Fibroblast of skin of scalp (primary cell): ENCODE results near the gene TMPRSS3.

Experiments used
- DNase-seq: peaks from one replicate; pipeline ENCODE4 v3.0.0-alpha.2; 2013

Gene TMPRSS3

GRCh38 chr21:42370894-42371654, 24.8 kb downstream of the TMPRSS3 start:
- no peak for DNase-seq

- DNase-seq: no peak
Observed at GRCh38 chr21:42369821-42370220, 26.0 kb downstream of the TMPRSS3 start.

- no peak for DNase-seq
Observed at GRCh38 chr21:42367367-42368165, 28.3 kb downstream of the TMPRSS3 start.

- DNase-seq: no peak
Observed at GRCh38 chr21:42366292-42367010, 29.4 kb downstream of the TMPRSS3 start, which contains the start of gene TFF1. Gene TFF1 (minus strand): TSS chr21:42366535. CDS start chr21:42366495, 40 bp downstream.

- no peak for DNase-seq
Observed at GRCh38 chr21:42365770-42366169, 30.1 kb downstream of the TMPRSS3 start.

- DNase-seq: no peak
Observed at GRCh38 chr21:42364304-42364865, 31.5 kb downstream of the TMPRSS3 start.

- no peak for DNase-seq
Observed at GRCh38 chr21:42363312-42363711, 32.5 kb downstream of the TMPRSS3 start.

- no peak for DNase-seq
Observed at GRCh38 chr21:42362700-42363099, 33.2 kb downstream of the TMPRSS3 start.

- no peak for DNase-seq
Observed at GRCh38 chr21:42362198-42362597, 33.7 kb downstream of the TMPRSS3 start.

- no peak for DNase-seq
Observed at GRCh38 chr21:42361286-42361685, 34.6 kb downstream of the TMPRSS3 start.

- no peak for DNase-seq
Observed at GRCh38 chr21:42360317-42360716, 35.5 kb downstream of the TMPRSS3 start.

- DNase-seq: no peak
Observed at GRCh38 chr21:42358937-42359336, 36.9 kb downstream of the TMPRSS3 start.

GRCh38 chr21:42358261-42358660, 37.6 kb downstream of the TMPRSS3 start:
- DNase-seq: no peak

GRCh38 chr21:42357307-42357706, 38.5 kb downstream of the TMPRSS3 start:
- no peak for DNase-seq

GRCh38 chr21:42356650-42357049, 39.2 kb downstream of the TMPRSS3 start:
- DNase-seq: no peak

- DNase-seq: no peak
Observed at GRCh38 chr21:42356046-42356445, 39.8 kb downstream of the TMPRSS3 start.

- no peak for DNase-seq
Observed at GRCh38 chr21:42353623-42354022, 42.2 kb downstream of the TMPRSS3 start.

GRCh38 chr21:42352441-42353095, 43.3 kb downstream of the TMPRSS3 start:
- no peak for DNase-seq

- no peak for DNase-seq
Observed at GRCh38 chr21:42351626-42352440, 44.0 kb downstream of the TMPRSS3 start.

- no peak for DNase-seq
Observed at GRCh38 chr21:42350927-42351426, 44.9 kb downstream of the TMPRSS3 start, which contains the start of gene TFF2. Gene TFF2 (minus strand): TSS chr21:42350994. CDS start chr21:42350957, 37 bp downstream.

GRCh38 chr21:42350318-42350910, 45.4 kb downstream of the TMPRSS3 start:
- DNase-seq: no peak
